Measurements from ENCODE around the gene WNT1.

WNT1 gene

DNA sequence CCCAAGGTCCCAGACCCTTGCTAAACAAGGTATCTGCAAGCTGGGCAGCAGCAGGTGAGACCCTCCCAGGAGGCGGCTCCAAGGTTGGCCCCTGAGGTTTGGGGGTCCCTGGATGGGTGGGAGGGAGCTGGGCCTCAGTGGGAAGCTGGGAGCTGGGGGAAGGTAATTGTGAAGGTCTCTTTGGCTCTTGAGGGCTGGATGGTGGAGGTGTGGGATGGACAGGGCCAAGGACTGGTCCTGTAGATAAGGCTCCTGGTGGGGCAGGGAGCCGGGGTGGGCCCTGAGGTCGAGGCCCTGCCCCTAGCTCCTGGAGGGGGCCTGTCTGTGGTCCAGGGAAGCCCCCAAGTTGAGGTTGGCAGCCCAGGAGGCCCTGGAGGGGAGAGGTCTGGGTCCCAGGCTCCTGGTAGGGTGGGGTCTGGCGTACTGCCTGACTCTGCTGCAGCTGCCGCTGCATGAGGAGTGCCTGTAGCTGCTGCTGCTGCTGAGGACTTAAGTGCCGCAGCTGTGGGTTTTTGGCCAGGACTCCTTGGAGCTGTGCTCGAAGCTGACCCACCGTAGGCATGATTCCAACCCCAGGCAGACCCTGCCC lies 53.5 kb downstream of the WNT1 start:
- DNase-seq: no peak

Measured in fibroblast of skin of right biceps (primary cell).